ENCODE data around the gene GPR150. TPM values are rescaled to one million over a fixed set of nuclear protein-coding genes. Genes with fewer than 3 reads are reported as not detected.

Gene GPR150
- total and polyA plus RNA-seq, 9 of the 15 experiments (the other 6 are each of a cell fraction or from before 2014, with no cell fraction given), result not detected

DNA sequence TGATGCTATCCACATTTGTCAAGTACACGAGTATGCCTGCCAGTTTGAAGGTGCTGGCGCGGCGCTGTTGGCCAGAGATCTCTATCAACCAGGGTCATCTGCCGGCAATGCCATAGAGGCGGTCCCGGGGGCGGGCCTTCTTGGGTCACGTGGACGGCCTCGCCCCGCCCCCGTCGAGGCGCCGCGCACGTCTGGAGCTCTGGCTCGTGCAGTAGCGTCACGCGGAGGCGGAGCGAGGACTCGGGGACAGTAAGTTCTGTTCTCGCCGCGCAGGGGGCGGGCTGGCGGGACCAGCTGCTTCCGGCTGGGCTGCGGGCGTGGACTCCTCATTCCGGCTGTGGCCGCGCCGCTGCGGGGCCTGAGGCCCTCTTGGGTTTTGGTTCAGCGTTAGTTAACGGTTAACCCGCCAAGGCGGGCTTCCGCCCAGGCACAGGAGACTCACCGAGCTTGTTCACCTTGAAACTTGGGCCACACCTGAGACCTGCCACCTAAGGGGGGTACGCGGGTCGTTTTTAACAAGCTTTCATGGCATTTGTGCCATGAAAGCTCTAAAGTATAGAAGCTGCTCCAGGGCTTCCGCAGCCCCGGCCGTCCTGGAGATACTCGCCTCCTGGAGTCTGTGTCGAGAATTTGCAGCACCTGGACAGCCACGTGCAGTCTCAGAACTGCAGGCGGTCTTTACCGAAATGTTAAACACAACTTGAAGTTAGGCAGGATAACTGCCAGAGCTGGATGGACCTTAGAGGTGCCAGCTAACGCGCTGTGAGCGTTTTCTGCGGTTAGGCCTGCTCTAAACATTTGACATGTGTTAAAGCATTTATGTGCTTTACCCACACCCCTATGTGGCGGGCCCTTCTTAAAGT is 26.9 kb downstream of the GPR150 start, which contains the start of gene RFESD (continued):
- TF ChIP-seq MEF2D (tag; conservative IDR thresholded peaks at IDR 0.05; ENCODE audit: low read depth) (no peak), CEBPB (tag; IDR thresholded peaks at IDR 0.05) (no peak), TFAM (CRISPR knock-in tag; conservative IDR thresholded peaks at IDR 0.05) (no peak), TBL1XR1 (IDR thresholded peaks at IDR 0.05; ENCODE audit: low read length in 2 of 2) (peak; percentile 36 to 69; a peak in 3 of 4 replicates), RAD51 (IDR thresholded peaks at IDR 0.05; ENCODE audit: borderline replicate concordance, low read depth) (peak; percentile 98), RB1 (IDR thresholded peaks at IDR 0.05; ENCODE audit: low read depth) (peak; percentile 79; the same call in 1 of the 2 replicates), SAFB (IDR thresholded peaks at IDR 0.05; ENCODE audit: borderline replicate concordance, low read depth, low read length) (peak; percentile 71), FOXO4 (CRISPR knock-in tag; IDR thresholded peaks at IDR 0.05) (no peak), SIN3A (IDR thresholded peaks at IDR 0.05; ENCODE audit: borderline replicate concordance in 2 of 2, control insufficient read depth in 1 of 2, low read depth in 2 of 2, low read length in 2 of 2) (peak; percentile 89 to 91; a peak in 3 of 4 replicates), L3MBTL2 (IDR thresholded peaks at IDR 0.05) (peak; percentile 91), ZNF584 (CRISPR knock-in tag; IDR thresholded peaks at IDR 0.05; ENCODE audit: low read depth) (no peak), CREM (IDR thresholded peaks at IDR 0.05; ENCODE audit: low read depth) (peak; percentile 93), SMAD4 (CRISPR knock-in tag; conservative IDR thresholded peaks at IDR 0.05) (peak; percentile 69)
- TF ChIP-seq, protein P1, sequence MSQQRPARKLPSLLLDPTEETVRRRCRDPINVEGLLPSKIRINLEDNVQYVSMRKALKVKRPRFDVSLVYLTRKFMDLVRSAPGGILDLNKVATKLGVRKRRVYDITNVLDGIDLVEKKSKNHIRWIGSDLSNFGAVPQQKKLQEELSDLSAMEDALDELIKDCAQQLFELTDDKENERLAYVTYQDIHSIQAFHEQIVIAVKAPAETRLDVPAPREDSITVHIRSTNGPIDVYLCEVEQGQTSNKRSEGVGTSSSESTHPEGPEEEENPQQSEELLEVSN (IDR thresholded peaks at IDR 0.05; ENCODE audit: borderline replicate concordance in 1 of 2, extremely low read depth in 1 of 2, insufficient read depth in 1 of 2, insufficient read length in 1 of 2, low read depth in 1 of 2, low read length in 1 of 2, poor library complexity in 1 of 2, severe bottlenecking in 1 of 2), result peak; percentile 71 to 84
- TF ChIP-seq, protein P2, sequence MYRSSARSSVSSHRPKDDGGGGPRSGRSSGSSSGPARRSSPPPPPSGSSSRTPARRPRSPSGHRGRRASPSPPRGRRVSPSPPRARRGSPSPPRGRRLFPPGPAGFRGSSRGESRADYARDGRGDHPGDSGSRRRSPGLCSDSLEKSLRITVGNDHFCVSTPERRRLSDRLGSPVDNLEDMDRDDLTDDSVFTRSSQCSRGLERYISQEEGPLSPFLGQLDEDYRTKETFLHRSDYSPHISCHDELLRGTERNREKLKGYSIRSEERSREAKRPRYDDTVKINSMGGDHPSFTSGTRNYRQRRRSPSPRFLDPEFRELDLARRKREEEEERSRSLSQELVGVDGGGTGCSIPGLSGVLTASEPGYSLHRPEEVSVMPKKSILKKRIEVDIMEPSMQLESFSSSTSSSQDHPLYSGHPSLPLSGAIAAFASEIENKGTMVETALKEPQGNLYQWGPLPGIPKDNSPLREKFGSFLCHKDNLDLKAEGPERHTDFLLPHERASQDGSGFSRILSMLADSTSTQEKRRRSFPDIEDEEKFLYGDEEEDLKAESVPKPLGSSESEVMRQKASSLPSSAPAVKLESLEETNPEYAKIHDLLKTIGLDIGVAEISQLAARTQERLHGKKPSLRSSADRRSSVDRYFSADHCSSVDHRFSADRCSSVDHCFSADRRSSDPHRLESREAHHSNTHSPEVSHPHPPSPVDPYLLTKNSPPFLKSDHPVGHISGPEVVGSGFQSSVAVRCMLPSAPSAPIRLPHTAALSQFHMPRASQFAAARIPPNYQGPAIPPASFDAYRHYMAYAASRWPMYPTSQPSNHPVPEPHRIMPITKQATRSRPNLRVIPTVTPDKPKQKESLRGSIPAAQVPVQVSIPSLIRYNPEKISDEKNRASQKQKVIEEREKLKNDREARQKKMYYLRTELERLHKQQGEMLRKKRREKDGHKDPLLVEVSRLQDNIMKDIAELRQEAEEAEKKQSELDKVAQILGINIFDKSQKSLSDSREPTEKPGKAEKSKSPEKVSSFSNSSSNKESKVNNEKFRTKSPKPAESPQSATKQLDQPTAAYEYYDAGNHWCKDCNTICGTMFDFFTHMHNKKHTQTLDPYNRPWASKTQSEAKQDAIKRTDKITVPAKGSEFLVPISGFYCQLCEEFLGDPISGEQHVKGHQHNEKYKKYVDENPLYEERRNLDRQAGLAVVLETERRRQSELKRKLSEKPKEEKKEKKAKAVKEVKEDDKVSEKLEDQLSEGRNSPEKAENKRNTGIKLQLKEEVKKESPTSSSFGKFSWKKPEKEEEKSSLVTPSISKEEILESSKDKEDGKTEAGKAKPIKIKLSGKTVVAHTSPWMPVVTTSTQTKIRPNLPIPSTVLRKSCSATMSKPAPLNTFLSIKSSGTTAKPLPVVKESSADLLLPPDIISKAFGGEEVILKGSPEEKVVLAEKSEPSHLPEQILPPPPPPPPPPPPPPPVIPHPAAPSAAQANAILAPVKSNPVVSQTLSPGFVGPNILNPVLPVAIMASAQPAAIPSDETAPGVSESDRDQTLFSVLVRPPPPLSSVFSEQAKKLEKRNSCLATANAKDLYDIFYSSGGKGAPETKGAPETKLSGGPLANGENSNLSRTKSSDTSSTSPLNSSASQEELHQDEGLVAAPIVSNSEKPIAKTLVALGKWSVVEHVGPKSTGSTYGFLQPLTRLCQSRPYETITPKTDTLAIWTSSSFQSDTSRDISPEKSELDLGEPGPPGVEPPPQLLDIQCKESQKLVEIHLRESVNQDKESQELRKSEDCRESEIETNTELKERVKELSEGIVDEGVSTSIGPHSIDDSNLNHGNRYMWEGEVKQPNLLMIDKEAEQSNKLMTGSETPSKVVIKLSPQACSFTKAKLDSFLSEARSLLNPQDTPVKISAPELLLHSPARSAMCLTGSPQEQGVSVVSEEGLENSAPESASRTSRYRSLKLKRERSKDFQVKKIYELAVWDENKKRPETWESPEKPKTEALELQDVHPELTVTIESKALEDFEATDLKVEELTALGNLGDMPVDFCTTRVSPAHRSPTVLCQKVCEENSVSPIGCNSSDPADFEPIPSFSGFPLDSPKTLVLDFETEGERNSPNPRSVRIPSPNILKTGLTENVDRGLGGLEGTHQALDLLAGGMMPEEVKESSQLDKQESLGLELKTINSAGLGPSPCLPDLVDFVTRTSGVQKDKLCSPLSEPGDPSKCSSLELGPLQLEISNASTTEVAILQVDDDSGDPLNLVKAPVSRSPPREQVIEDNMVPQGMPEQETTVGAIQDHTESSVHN (IDR thresholded peaks at IDR 0.05; ENCODE audit: borderline replicate concordance in 1 of 2, low read depth in 1 of 2), result peak in 1 of 2 experiments; percentile 36; a peak in 1 of 4 replicates
